ENCODE measurements around the gene STXBP6. TPM values are rescaled to one million over a fixed set of nuclear protein-coding genes. Genes with fewer than 3 reads are reported as not detected.

Gene STXBP6
- total and polyA plus RNA-seq, 8 donors = 17.2 to 54.1 (median 47.1) TPM

- H3K27ac ChIP-seq = no peak overlapping the region
- peaks cover 14 to 30% of the 10 kb centered on the region in 2 donors for H3K27me3 ChIP-seq
- H3K36me3 ChIP-seq = no peaks in the 10 kb centered on the region
- intact Hi-C loops (cut with DNase I) = no loop called here
- no peak for TF ChIP-seq CTCF (IDR thresholded peaks at IDR 0.05)
- H3K9me3 ChIP-seq = no peaks in the 10 kb centered on the region
- peaks cover 0 to 15% of the 10 kb centered on the region in 2 donors for H3K4me1 ChIP-seq
- DNase-seq = no peak
- ATAC-seq = no peak
- H3K4me3 ChIP-seq = no peak overlapping the region
Measured at GRCh38 chr14:25055005-25055404, 5.1 kb upstream of the STXBP6 start.

- no peaks in the 10 kb centered on the region for H3K36me3 ChIP-seq
- TF ChIP-seq CTCF (IDR thresholded peaks at IDR 0.05) = no peak
- no peak overlapping the region for H3K27ac ChIP-seq
- H3K4me1 ChIP-seq = peaks cover 0 to 26% of the 10 kb centered on the region in 2 donors
- DNase-seq (no peak), ATAC-seq (no peak)
- H3K27me3 ChIP-seq = peaks cover 28 to 44% of the 10 kb centered on the region in 2 donors
- no peak overlapping the region for H3K4me3 ChIP-seq
- intact Hi-C loops (cut with DNase I) = no loop called here
- H3K9me3 ChIP-seq = no peaks in the 10 kb centered on the region
Measured at GRCh38 chr14:25053585-25053984, 3.6 kb upstream of the STXBP6 start.

GRCh38 chr14:25052921-25053320, 3.0 kb upstream of the STXBP6 start:
- no peaks in the 10 kb centered on the region for H3K9me3 ChIP-seq

GRCh38 chr14:25052385-25052784, 2.4 kb upstream of the STXBP6 start:
- Histone ChIP-seq H3K4me3 (no peak overlapping the region), H3K27me3 (peaks cover 33 to 56% of the 10 kb centered on the region in 2 donors), H3K4me1 (peaks cover 0 to 26% of the 10 kb centered on the region in 2 donors), H3K9me3 (no peaks in the 10 kb centered on the region), H3K36me3 (no peaks in the 10 kb centered on the region), H3K27ac (no peak overlapping the region)
- TF ChIP-seq CTCF (IDR thresholded peaks at IDR 0.05) = no peak
- ATAC-seq (no peak), DNase-seq (no peak)
- intact Hi-C loops (cut with DNase I) = no loop called here

More at GRCh38 chr14:25052921-25053320, 3.0 kb upstream of the STXBP6 start:
- Histone ChIP-seq H3K4me1 (peaks cover 0 to 26% of the 10 kb centered on the region in 2 donors), H3K27me3 (peaks cover 33 to 51% of the 10 kb centered on the region in 2 donors), H3K36me3 (no peaks in the 10 kb centered on the region), H3K4me3 (no peak overlapping the region), H3K27ac (no peak overlapping the region)
- TF ChIP-seq CTCF (IDR thresholded peaks at IDR 0.05) = no peak
- ATAC-seq (no peak), DNase-seq (no peak)
- intact Hi-C loops (cut with DNase I) = no loop called here

- H3K36me3 ChIP-seq = no peaks in the 10 kb centered on the region
- H3K27ac ChIP-seq = peak overlapping the region; percentile 55 to 57
- H3K27me3 ChIP-seq = peaks cover 33 to 57% of the 10 kb centered on the region in 2 donors
- H3K4me3 ChIP-seq = peak overlapping the region; percentile 49 to 50
- DNase-seq (peak in 2 of 4 donors; percentile 26 to 59), ATAC-seq (peak; percentile 53)
- H3K9me3 ChIP-seq = no peaks in the 10 kb centered on the region
- TF ChIP-seq CTCF (IDR thresholded peaks at IDR 0.05) = no peak
- H3K4me1 ChIP-seq = peaks cover 0 to 26% of the 10 kb centered on the region in 2 donors
- intact Hi-C loops (cut with DNase I) = no loop called here
Measured at GRCh38 chr14:25050269-25051150, 563 bp upstream of the STXBP6 start.
